ENCODE results near the gene ABCC3. TPM values are rescaled to one million over a fixed set of nuclear protein-coding genes. Genes with fewer than 3 reads are reported as not detected.

Gene ABCC3
- total and polyA plus RNA-seq, 2 of the 8 experiments (the other 6 are each of a cell fraction or from before 2014, with no cell fraction given), result 0.35 to 0.37 TPM

DNA sequence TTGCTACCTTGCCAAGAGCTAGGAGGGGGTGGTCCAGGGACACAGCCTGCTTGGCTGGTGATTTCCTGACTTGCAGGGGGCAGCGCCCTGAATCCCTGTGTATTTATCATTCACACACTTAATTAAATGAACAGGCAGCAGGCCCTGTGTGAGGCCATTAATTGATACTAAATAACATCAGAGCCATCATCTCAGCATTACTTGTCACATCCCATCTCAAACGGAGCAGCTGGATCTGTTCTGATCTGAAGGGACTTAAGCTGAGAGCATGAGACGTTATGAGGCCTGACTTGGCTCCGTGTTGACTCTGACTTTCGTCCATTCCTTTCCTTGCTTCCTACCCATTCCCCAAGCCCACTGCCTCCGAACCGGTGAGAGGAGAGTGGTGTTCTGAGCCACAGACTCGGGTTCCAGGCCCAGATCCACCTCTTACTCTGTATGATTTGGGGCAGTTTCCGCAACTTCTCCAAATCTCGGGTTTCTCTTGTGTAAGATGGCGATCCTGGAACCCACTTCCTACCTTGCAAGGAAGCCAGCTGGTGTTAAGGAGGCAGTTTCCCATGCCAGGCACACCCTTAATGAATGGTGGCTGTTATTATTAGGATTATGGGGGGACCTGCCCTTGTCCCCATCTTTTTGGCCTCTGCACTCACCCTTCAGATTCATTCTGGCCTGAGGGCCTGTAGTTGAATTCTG lies 40.4 kb upstream of the ABCC3 start:
- FAIRE-seq (no peak), DNase-seq (ENCODE audit: low read depth in 1 of 2, low spot score in 2 of 2) (no peak)
- Histone ChIP-seq H2BK120ac (replicated peaks; ENCODE audit: low read depth, low read length) (no peak overlapping the region), H2BK20ac (ENCODE audit: low read length) (no peak overlapping the region), H4K91ac (replicated peaks; ENCODE audit: insufficient read length, low read length) (no peak overlapping the region), H3K14ac (ENCODE audit: insufficient read length) (no peak overlapping the region), H2BK12ac (ENCODE audit: low read depth, low read length) (no peak overlapping the region), H3K27me3 (replicated peaks in 1 of 4; ENCODE audit: control insufficient read depth in 3 of 4, extremely low read depth in 1 of 4, insufficient read depth in 3 of 4, low read length in 3 of 4) (no peaks in the 10 kb centered on the region; a peak in 1 of 7 replicates), H3K79me1 (ENCODE audit: low read depth, low read length) (no peaks in the 10 kb centered on the region), H2AK5ac (ENCODE audit: low read depth, low read length) (no peak overlapping the region), H3K9ac (replicated peaks in 1 of 4; ENCODE audit: extremely low read depth in 1 of 4, low read depth in 3 of 4, low read length in 3 of 4) (no peak overlapping the region), H3K9me3 (ENCODE audit: insufficient read depth in 2 of 2, low read depth in 1 of 2, low read length in 1 of 2) (no peaks in the 10 kb centered on the region), H3K4me3 (ENCODE audit: extremely low read depth in 1 of 4, insufficient read depth in 2 of 4, low read depth in 3 of 4, low read length in 4 of 4) (no peak overlapping the region), H2BK5ac (ENCODE audit: low read depth, low read length) (no peak overlapping the region), H3K18ac (ENCODE audit: extremely low read depth, low read length) (no peak overlapping the region), H3K27ac (ENCODE audit: low read depth, low read length) (no peak overlapping the region), H2AFZ (ENCODE audit: low read length) (no peak overlapping the region), H3K4me2 (ENCODE audit: insufficient read depth in 1 of 2, low read depth in 2 of 2, low read length in 2 of 2) (no peak overlapping the region), H4K8ac (ENCODE audit: extremely low read depth, insufficient read depth, low read length) (no peak overlapping the region), H3K23me2 (ENCODE audit: low read depth, low read length) (no peaks in the 10 kb centered on the region), H4K5ac (ENCODE audit: insufficient read length, low read depth, low read length) (no peak overlapping the region), H4K20me1 (replicated peaks in 1 of 2; ENCODE audit: control insufficient read depth in 1 of 2, insufficient read depth in 2 of 2, low read length in 2 of 2) (peaks cover 2 to 3% of the 10 kb centered on the region in 2 experiments), H3K4ac (replicated peaks; ENCODE audit: insufficient read length, low read depth, low read length) (no peak overlapping the region), H3K56ac (replicated peaks; ENCODE audit: insufficient read length, low read depth, low read length) (no peak overlapping the region), H3K4me1 (replicated peaks in 1 of 4; ENCODE audit: control insufficient read depth in 3 of 4, insufficient read depth in 4 of 4, low read length in 3 of 4) (peaks cover 0 to 12% (median 7%) of the 10 kb centered on the region in 4 experiments; a peak in 6 of 7 replicates), H3K36me3 (ENCODE audit: control insufficient read depth in 2 of 4, insufficient read depth in 4 of 4, low read length in 3 of 4) (no peaks in the 10 kb centered on the region), H3K23ac (ENCODE audit: insufficient read length) (no peak overlapping the region), H3K79me2 (ENCODE audit: control insufficient read depth in 1 of 2, insufficient read depth in 2 of 2, low read length in 2 of 2) (no peaks in the 10 kb centered on the region), H2BK15ac (ENCODE audit: low read length) (no peak overlapping the region)
- WGBS, 2 experiments (ENCODE audit: extremely low coverage in 1 of 2, insufficient coverage in 1 of 2, insufficient read length in 1 of 2, insufficient replicate concordance in 2 of 2, low coverage in 1 of 2, low lambda C conversion rate in 2 of 2, missing lambda C conversion rate in 1 of 2), result 86% methylated on average over 11 of the region's 11 CpGs; no CpG with 5 or more reads in 1 of the 2 experiments
- ChIA-PET POLR2A (ENCODE audit: partially characterized antibody) (interaction anchor here (1.8 kb wide), 1 partner anchor 16 kb away, joined by 4 read pairs; no protein-coding TSS in a partner anchor), CTCF (ENCODE audit: partially characterized antibody) (interaction anchor here (1.2 to 6.4 kb wide), 8 partner anchors 10 to 112 kb away, joined by 3 to 49 read pairs (median 8); no protein-coding TSS in a partner anchor)
- TF ChIP-seq CEBPB (IDR thresholded peaks at IDR 0.05; ENCODE audit: low read depth, low read length) (no peak), RFX5 (IDR thresholded peaks at IDR 0.05; ENCODE audit: borderline replicate concordance, low read depth, low read length) (no peak), TAF7 (optimal IDR thresholded peaks at IDR 0.05; ENCODE audit: borderline replicate concordance, low read depth, low read length) (no peak), BRCA1 (IDR thresholded peaks at IDR 0.05; ENCODE audit: low read depth, low read length) (no peak)

Data from H1 (cell line).